H4 (cell line): Measurements from ENCODE around the gene MAOA. TPM values are rescaled to one million over a fixed set of nuclear protein-coding genes. Genes with fewer than 3 reads are reported as not detected.
"Not testable (repeated sequence)": the region's sequence is repeated elsewhere in the genome, so short reads cannot be mapped to it uniquely, and the experiment has no call there.

Experiments
- DNase-seq: peaks from one replicate; pipeline ENCODE4 v3.0.0-alpha.2; 2015; ENCODE audit warnings: low spot score
- total RNA-seq: library from RNA; depleted of rRNA; stranded (reverse); fragments of >200 nt; shearing (Covaris generic); gene quantifications from 2 replicates; pipeline ENCODE4 v1.2.3, GENCODE V29; 2014

MAOA gene
- total RNA-seq, 1 experiment from 2014 or later, result 0.62 TPM

DNA sequence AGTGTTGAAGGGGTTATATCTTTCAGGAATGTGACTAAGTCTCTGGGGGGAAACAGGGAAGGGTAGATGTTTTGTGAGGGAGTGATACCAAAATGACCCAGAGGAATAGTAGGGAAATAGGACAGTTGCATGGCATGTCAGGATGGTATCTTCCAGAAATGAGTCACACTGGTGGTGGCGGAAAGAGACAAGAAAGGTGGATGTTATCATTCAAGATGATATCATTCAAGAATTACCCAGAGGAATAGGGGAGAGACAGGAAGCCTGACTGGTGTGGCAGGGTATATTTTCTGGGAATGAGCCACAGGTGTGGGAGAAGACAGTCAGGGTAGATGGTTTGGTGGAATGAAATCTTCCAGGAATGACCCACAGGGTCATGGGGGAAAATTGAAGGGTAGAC is 61.1 kb downstream of the MAOA start:
- DNase-seq, result no peak

- DNase-seq, result no peak
Observed at GRCh38 chrX:43718081-43718480, 62.0 kb downstream of the MAOA start.

GRCh38 chrX:43718546-43718945 is 62.4 kb downstream of the MAOA start:
- DNase-seq, result no peak

GRCh38 chrX:43718956-43719355 is 62.9 kb downstream of the MAOA start:
- no peak for DNase-seq

DNA sequence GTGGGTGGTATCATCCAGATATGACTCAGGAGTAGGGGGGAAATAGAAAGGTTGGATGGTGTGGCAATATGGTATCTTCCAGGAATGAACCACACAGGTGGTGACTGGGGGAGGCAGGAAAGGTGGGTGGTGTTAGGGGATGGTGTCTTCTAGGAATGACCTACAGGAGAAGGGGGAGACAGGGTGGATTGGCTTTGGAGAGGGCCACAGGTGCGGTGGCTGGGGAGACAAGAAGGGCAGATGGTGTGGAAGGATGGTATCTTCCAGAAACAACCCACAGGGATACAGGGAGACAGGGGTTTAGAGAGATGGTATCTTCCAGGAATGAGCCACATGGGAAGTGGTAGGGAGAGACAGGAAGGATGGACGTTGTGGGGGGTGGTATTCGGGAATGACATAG is 64.0 kb downstream of the MAOA start:
- no peak for DNase-seq

GRCh38 chrX:43720961-43721360 is 64.9 kb downstream of the MAOA start:
- no peak for DNase-seq

- DNase-seq, result not testable (repeated sequence)
Observed at GRCh38 chrX:43725227-43725626, 69.1 kb downstream of the MAOA start.

- DNase-seq, result not testable (repeated sequence)
Observed at GRCh38 chrX:43727254-43727653, 71.2 kb downstream of the MAOA start.

DNA sequence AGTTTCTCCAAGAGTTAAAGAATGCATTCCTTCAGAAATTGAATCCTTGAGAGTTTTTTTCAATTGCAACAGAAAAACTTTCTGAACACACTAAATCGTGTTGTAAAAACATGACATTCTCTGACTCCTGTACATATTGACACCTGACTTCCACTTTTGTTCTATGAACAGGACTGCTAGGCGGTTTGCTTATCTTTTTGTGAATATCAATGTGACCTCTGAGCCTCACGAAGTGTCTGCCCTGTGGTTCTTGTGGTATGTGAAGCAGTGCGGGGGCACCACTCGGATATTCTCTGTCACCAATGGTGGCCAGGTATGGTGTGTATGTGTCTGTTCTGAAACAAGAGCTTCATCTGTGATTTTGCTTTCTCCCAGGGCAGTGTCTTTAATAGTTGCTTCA is 71.9 kb downstream of the MAOA start:
- no peak for DNase-seq

DNA sequence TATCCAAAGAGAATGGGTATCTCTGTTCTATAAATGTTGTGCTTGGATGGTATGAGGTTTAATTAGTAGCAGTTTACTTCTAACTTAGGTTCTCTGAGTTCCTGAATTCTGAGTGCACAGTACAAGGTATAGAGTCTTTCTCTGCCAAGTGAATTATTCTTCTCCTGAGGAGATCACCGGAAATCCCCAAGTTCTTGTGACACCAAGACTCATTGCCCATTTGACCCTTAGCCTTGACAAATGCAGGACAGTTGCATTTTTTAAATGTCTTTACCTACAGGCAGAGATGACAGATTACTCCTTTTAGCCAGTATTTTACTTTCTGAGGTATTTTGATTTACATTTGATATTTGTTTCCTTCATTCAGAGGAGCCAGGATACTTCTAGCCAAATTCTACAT is 72.9 kb downstream of the MAOA start:
- no peak for DNase-seq

DNA sequence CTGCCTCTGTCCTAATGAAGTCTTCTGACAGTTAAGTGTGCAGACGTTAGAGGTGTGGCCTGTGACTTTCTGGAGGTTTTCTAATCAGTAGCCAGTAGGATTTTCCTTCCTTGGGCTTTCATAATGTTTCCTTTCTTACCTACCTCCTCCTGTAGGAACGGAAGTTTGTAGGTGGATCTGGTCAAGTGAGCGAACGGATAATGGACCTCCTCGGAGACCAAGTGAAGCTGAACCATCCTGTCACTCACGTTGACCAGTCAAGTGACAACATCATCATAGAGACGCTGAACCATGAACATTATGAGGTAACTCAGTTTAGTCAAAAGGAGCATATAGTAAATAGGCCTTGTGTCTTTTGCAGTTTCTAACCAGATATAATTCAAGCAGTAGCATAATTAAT is 75.0 kb downstream of the MAOA start:
- DNase-seq, result no peak

GRCh38 chrX:43733699-43734098 is 77.6 kb downstream of the MAOA start:
- DNase-seq, result no peak

- no peak for DNase-seq
Observed at GRCh38 chrX:43734444-43734843, 78.3 kb downstream of the MAOA start.

GRCh38 chrX:43735534-43735933 is 79.4 kb downstream of the MAOA start:
- no peak for DNase-seq

- DNase-seq, result no peak
Observed at GRCh38 chrX:43735957-43736356, 79.9 kb downstream of the MAOA start.

DNA sequence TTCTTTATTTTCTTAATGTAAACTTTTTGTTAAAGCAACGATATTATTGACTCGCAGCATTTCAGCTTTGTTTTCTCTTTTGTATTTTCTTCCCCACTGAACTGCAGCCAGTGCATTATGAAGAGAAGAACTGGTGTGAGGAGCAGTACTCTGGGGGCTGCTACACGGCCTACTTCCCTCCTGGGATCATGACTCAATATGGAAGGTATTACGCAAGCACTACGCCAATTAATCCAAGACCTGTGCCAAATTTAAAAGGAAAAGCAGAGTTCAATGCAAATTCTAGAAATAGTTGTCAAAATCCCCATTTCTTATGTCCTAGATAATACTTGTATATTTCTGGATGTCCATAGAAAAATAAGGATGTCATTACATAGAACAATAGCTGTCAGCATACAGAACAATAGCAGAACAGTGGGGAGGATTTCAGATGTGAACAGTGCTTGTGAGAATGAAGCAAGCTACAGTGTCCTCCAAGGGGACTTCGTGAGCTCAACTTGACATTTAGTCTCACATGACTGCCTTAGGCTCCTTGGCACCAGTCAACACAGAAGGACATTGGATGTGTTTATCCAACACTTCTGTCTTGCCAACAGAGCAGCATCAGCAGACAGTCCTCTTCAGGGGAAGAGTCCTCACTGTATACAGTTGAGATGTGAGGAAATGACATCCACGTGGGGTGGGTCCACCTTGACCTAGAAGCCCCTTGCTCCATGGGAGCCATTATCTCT is 85.9 kb downstream of the MAOA start:
- DNase-seq, result no peak

DNA sequence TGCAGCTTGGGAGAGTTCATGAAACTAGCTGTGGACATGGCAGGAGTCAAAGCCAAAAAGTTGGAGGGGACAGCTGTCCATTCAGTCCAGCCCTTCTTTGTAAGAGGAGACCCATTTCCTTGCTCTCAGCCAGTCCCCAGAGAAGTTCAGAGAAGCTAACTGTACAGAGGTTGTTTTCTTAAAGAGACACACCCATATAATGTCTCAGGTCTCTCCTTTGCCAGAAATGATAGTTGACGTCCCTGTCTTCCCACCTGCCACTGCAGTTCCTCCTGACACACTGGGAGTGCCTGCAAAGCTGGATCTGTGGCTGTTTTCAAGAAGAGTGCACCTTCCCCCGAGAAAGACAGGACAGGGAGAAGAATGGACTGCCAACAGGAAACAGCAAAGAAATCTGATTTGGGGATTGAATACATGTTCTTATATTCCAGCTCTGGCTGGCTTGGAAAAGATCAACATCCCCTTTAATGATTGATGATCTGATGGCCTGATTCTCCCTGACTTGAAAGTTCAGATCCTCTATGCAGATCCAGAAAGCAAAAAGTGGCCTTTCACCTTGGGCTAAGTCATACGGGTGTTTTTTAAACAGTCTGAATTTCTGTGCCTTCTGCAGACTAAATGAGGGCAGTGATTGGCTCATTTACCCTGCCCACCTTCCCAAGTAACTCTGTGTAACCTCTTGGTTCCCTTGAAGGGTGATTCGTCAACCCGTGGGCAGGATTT is 87.2 kb downstream of the MAOA start:
- DNase-seq, result no peak

DNA sequence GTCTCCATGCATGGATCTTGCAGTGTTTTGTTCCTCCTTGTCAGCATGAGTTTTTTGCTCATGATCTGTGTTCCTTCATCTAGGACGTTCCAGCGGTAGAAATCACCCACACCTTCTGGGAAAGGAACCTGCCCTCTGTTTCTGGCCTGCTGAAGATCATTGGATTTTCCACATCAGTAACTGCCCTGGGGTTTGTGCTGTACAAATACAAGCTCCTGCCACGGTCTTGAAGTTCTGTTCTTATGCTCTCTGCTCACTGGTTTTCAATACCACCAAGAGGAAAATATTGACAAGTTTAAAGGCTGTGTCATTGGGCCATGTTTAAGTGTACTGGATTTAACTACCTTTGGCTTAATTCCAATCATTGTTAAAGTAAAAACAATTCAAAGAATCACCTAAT is 88.2 kb downstream of the MAOA start:
- DNase-seq, result no peak

GRCh38 chrX:43745938-43746721 is 90.0 kb downstream of the MAOA start:
- no peak for DNase-seq

- no peak for DNase-seq
Observed at GRCh38 chrX:43747476-43747875, 91.4 kb downstream of the MAOA start.

- DNase-seq, result peak; percentile 45
Observed at GRCh38 chrX:43750248-43750676, 94.2 kb downstream of the MAOA start.

DNA sequence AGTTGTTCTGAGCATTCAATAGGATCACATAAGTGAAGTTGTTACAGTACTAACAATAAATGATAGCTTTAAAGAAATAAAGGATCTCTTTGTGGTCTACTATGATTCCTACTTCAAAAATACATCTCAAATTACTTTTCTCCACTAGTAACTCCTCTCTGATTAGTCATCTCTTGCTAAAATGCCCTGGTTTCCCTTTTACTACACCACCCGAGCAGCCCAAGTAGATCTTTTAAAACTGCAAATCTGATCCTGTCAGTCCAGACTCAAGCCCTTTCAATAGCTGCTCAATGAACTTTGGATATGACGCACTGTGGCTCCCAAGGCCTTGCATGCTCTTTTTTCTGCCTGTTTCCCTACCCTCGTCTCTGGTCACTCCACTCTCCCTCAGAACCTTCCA is 97.5 kb downstream of the MAOA start:
- no peak for DNase-seq

DNA sequence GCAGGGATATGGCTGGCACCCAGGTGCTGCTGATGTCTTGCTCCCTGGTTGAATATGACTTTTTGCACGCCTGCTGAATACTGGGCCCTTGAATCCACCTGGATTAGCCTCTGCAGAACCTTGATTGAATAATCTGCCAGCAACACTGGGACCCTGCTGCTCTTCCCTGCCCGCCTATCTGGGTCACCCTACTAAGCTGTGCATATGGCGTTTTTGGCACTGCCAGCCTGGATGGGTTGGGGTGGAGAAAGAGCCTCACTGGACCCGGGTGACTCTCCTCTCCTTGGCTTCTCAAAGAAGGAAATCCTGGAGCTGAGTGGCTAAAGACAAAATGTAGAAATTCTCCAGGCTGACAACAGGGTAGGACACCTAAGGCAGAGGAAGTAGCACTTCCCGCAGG is 100.0 kb downstream of the MAOA start:
- no peak for DNase-seq
